Keratinocyte (primary cell): ENCODE measurements around the gene GNLY.

Experiments used
- EZH2 ChIP-seq: IDR thresholded peaks from one replicate; pipeline ENCODE4 v1.6.1; 2012; ENCODE audit warnings: inconsistent platforms, mild to moderate bottlenecking, low read length, moderate library complexity
- TF ChIP-seq, protein P1 (sequence below), 3 experiments: IDR thresholded peaks in 1 of 3; conservative IDR thresholded peaks in 1 of 3; optimal IDR thresholded peaks in 1 of 3; 2 replicates in 2 of 3; 3 replicates in 1 of 3; pipeline versions ENCODE3 to v1.5.1; 2011; ENCODE audit warnings: low read length in 3 of 3, mild to moderate bottlenecking in 3 of 3, moderate library complexity in 2 of 3, control low read depth in 1 of 3, inconsistent platforms in 1 of 3; ENCODE audit not compliant: insufficient read depth in 2 of 3; ENCODE audit errors: extremely low read depth in 1 of 3

DNA sequence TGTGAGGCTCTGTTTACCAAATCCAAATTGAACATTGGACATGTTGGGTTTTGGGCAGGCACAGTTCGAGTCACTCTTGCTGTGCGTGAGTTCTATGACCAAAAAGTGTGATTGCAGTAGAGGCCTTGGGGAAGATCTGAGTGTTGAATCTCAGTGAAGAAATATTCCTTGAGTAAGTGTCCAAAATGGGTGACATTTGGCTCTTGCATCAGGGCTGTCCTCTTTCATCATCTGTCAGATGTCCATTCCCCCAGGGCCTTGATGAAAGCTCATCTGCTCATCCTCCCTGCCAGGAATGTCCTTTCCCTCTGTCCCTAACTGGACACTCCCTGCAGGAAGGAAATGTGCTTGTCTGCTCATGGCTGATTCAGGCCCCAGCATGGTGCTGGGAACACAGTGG is 19.7 kb upstream of the GNLY start:
- TF ChIP-seq, protein P1, sequence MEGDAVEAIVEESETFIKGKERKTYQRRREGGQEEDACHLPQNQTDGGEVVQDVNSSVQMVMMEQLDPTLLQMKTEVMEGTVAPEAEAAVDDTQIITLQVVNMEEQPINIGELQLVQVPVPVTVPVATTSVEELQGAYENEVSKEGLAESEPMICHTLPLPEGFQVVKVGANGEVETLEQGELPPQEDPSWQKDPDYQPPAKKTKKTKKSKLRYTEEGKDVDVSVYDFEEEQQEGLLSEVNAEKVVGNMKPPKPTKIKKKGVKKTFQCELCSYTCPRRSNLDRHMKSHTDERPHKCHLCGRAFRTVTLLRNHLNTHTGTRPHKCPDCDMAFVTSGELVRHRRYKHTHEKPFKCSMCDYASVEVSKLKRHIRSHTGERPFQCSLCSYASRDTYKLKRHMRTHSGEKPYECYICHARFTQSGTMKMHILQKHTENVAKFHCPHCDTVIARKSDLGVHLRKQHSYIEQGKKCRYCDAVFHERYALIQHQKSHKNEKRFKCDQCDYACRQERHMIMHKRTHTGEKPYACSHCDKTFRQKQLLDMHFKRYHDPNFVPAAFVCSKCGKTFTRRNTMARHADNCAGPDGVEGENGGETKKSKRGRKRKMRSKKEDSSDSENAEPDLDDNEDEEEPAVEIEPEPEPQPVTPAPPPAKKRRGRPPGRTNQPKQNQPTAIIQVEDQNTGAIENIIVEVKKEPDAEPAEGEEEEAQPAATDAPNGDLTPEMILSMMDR (optimal IDR thresholded peaks at IDR 0.05 in 1 of 3, IDR thresholded peaks at IDR 0.05 in 1 of 3, conservative IDR thresholded peaks at IDR 0.05 in 1 of 3; ENCODE audit: extremely low read depth in 1 of 3, insufficient read depth in 2 of 3, low read length in 3 of 3), result no peak
- no peak for TF ChIP-seq EZH2
